Endothelial cell of umbilical vein (primary cell): Measurements from ENCODE around the gene RAI1. TPM values are rescaled to one million over a fixed set of nuclear protein-coding genes. Genes with fewer than 3 reads are reported as not detected.

Experiments
- BruUV-seq: library from RNA; stranded (reverse); fragments of 400-500 nt; replicated peaks from 2 replicates; lab custom pipeline; 2021; lab: Mats Ljungman, UMichigan
- CTCF ChIA-PET: fragments of 300-600, 350-600 bp; sonication (Branson Sonifier 250); formaldehyde crosslinking; loops from one replicate; lab custom pipeline; 2021; ENCODE audit warnings: antibody characterized with exemption, inconsistent platforms; lab: Charles Lee
- POLR2A ChIA-PET: fragments of 300-600, 350-600 bp; sonication (Branson Sonifier 250); formaldehyde crosslinking; loops from one replicate; lab custom pipeline; 2021; ENCODE audit warnings: antibody characterized with exemption, inconsistent platforms; lab: Charles Lee
- DNase-seq: peaks from one replicate; pipeline ENCODE4 v3.0.0-alpha.2; 2011; ENCODE audit warnings: low read depth, low spot score
- FAIRE-seq: peaks from 2 replicates; lab custom pipeline; 2011; peaks lifted over from hg19 to GRCh38; lab: Jason Lieb, UNC
- H2AFZ ChIP-seq: 2 replicates; pipeline ENCODE4 v1.6.0; 2012; ENCODE audit warnings: low read depth, low read length, control low read depth, inconsistent platforms
- H3K27ac ChIP-seq: 2 replicates; pipeline ENCODE4 v1.5.1; 2011; ENCODE audit warnings: low read depth, mild to moderate bottlenecking, control low read depth, low read length, moderate library complexity; ENCODE audit not compliant: insufficient read depth
- H3K27me3 ChIP-seq, 2 experiments: 2 replicates each; pipeline versions ENCODE4 v1.6.0 to v1.6.1; 2011; ENCODE audit warnings: low read length in 2 of 2, mixed read lengths in 1 of 2; ENCODE audit not compliant: control insufficient read depth in 2 of 2, insufficient read depth in 2 of 2
- H3K36me3 ChIP-seq, 2 experiments: 2 replicates in 1 of 2; 3 replicates in 1 of 2; pipeline ENCODE4 v1.5.1; 2011; ENCODE audit warnings: low read length in 2 of 2, mild to moderate bottlenecking in 1 of 2, moderate library complexity in 1 of 2; ENCODE audit not compliant: control insufficient read depth in 2 of 2, insufficient read depth in 2 of 2; ENCODE audit errors: extremely low read depth in 1 of 2
- H3K4me1 ChIP-seq: 3 replicates; pipeline ENCODE4 v1.5.1; 2011; ENCODE audit warnings: mild to moderate bottlenecking, low read length; ENCODE audit not compliant: control insufficient read depth, insufficient read depth; ENCODE audit errors: extremely low read depth
- H3K4me2 ChIP-seq: 2 replicates; pipeline ENCODE4 v1.6.1; 2011; ENCODE audit warnings: low read length, control low read depth, mixed read lengths; ENCODE audit not compliant: insufficient read depth
- H3K4me3 ChIP-seq, 3 experiments: fragments of 200-600 bp in 1 of 3; sonication (generic), shearing (Covaris generic) in 1 of 3; replicated peaks in 1 of 3; 2 replicates each; pipeline ENCODE4 v1.5.1; 2011 to 2016; ENCODE audit warnings: control low read depth in 3 of 3, low read length in 3 of 3, mild to moderate bottlenecking in 2 of 3, inconsistent platforms in 1 of 3, low read depth in 1 of 3, moderate library complexity in 1 of 3; ENCODE audit not compliant: insufficient read depth in 1 of 3
- H3K79me2 ChIP-seq: 2 replicates; pipeline ENCODE4 v1.6.0; 2012; ENCODE audit warnings: low read length, inconsistent platforms; ENCODE audit not compliant: control insufficient read depth, insufficient read depth
- H3K9ac ChIP-seq: replicated peaks from 2 replicates; pipeline ENCODE3; 2011; ENCODE audit warnings: low read length, control low read depth; ENCODE audit not compliant: insufficient read depth; ENCODE audit errors: extremely low read depth
- H3K9me1 ChIP-seq: replicated peaks from 3 replicates; pipeline ENCODE4 v1.6.0; 2011; ENCODE audit warnings: mild to moderate bottlenecking, low read length; ENCODE audit not compliant: control insufficient read depth, insufficient read depth; ENCODE audit errors: extremely low read depth
- H3K9me3 ChIP-seq: replicated peaks from 2 replicates; pipeline ENCODE4 v1.5.1; 2012; ENCODE audit warnings: low read length, inconsistent platforms; ENCODE audit not compliant: control insufficient read depth, insufficient read depth
- H4K20me1 ChIP-seq: replicated peaks from 2 replicates; pipeline ENCODE3; 2011; ENCODE audit warnings: mild to moderate bottlenecking, low read length; ENCODE audit not compliant: control insufficient read depth, insufficient read depth; ENCODE audit errors: extremely low read depth
- CTCF ChIP-seq, 2 donors: IDR thresholded peaks; 1 replicate in 1 of 2; 2 replicates in 1 of 2; pipeline ENCODE4 v1.5.1; 2011; ENCODE audit warnings: low read length in 2 of 2, mild to moderate bottlenecking in 2 of 2, moderate library complexity in 2 of 2, control low read depth in 1 of 2, inconsistent platforms in 1 of 2, low read depth in 1 of 2; ENCODE audit not compliant: insufficient read depth in 1 of 2; ENCODE audit errors: extremely low read depth in 1 of 2
- EZH2 ChIP-seq: IDR thresholded peaks from 2 replicates; pipeline ENCODE4 v1.6.1; 2012; ENCODE audit warnings: borderline replicate concordance, low read depth, mild to moderate bottlenecking, moderate library complexity, low read length, inconsistent platforms; ENCODE audit not compliant: severe bottlenecking
- FOS ChIP-seq: IDR thresholded peaks from 2 replicates; pipeline ENCODE4 v1.6.1; 2011; ENCODE audit warnings: mild to moderate bottlenecking, low read length, moderate library complexity, borderline replicate concordance; ENCODE audit not compliant: insufficient read depth
- GATA2 ChIP-seq: IDR thresholded peaks from 2 replicates; pipeline ENCODE4 v1.7.0; 2011; ENCODE audit warnings: low read depth, mild to moderate bottlenecking, moderate library complexity, mixed read lengths, low read length; ENCODE audit not compliant: insufficient read length, insufficient read depth
- JUN ChIP-seq: IDR thresholded peaks from 2 replicates; pipeline ENCODE4 v1.6.1; 2011; ENCODE audit warnings: borderline replicate concordance, low read depth; ENCODE audit not compliant: insufficient read length, insufficient read depth
- MAX ChIP-seq: IDR thresholded peaks from 2 replicates; pipeline ENCODE4 v1.6.1; 2011; ENCODE audit not compliant: insufficient read depth, insufficient read length
- MYC ChIP-seq: IDR thresholded peaks from one replicate; pipeline ENCODE4 v1.6.1; 2011; ENCODE audit warnings: mild to moderate bottlenecking, low read depth, low read length
- POLR2A ChIP-seq: IDR thresholded peaks from 2 replicates; pipeline ENCODE4 v1.6.1; 2012; ENCODE audit warnings: low read depth, mild to moderate bottlenecking, control low read depth, low read length
- POLR2AphosphoS5 ChIP-seq: IDR thresholded peaks from 2 replicates; pipeline ENCODE4 v1.6.1; 2012; ENCODE audit warnings: low read depth, mild to moderate bottlenecking, control low read depth, low read length, moderate library complexity; ENCODE audit not compliant: insufficient read depth
- dilution Hi-C: fragments of 300-500 bp; cut with MboI; formaldehyde crosslinking; loops from one replicate; pipeline ENCODE4 v1.15.0; 2019; ENCODE audit warnings: low sequenced_read_pairs; ENCODE audit not compliant: extremely low pct_ligation_motif_present
- intact Hi-C: fragments of 100-400 bp; cut with micrococcal nuclease; formaldehyde crosslinking; loops from one replicate; pipeline ENCODE4 v1.10.0; 2022
- polyA plus RNA-seq, 4 experiments: library from polyadenylated mRNA; depleted of rRNA in 3 of 4; stranded (reverse) in 3 of 4; unstranded in 1 of 4; fragments of >200 nt; gene quantifications; 2 replicates each; pipeline versions ENCODE4 v1.2.1 to v1.2.3, GENCODE V29; 2011 to 2012; ENCODE audit warnings: missing spikeins in 1 of 4
- total RNA-seq: library from RNA; stranded (reverse); gene quantifications from 2 replicates; pipeline ENCODE4 v1.2.3, GENCODE V29; 2021

The RAI1 gene
- total and polyA plus RNA-seq, 2 donors (not counting 3 experiments of a cell fraction or from before 2014, with no cell fraction given), result 7.8 to 43.3 TPM

GRCh38 chr17:17647524-17648178, 33.6 kb upstream of the RAI1 start:
- Histone ChIP-seq H3K9ac (no peak overlapping the region), H3K4me1 (no peaks in the 10 kb centered on the region), H2AFZ (no peak overlapping the region), H3K27ac (no peak overlapping the region), H3K4me2 (no peak overlapping the region), H4K20me1 (no peaks in the 10 kb centered on the region), H3K4me3 (no peak overlapping the region), H3K36me3 (no peaks in the 10 kb centered on the region), H3K9me3 (no peaks in the 10 kb centered on the region), H3K27me3 (peaks cover 3 to 4% of the 10 kb centered on the region in 2 experiments), H3K79me2 (no peaks in the 10 kb centered on the region), H3K9me1 (no peaks in the 10 kb centered on the region)
- no peak for FAIRE-seq
- intact Hi-C loops (no loop called here), dilution Hi-C loops (no loop called here)
- ChIA-PET CTCF (interaction anchor here (1.0 kb wide), 1 partner anchor 34 kb away, joined by 5 read pairs; no protein-coding TSS in a partner anchor), POLR2A (no interaction called here)
- no TSS peak for BruUV-seq
- no peak for DNase-seq
- TF ChIP-seq MAX (no peak), MYC (no peak), POLR2A (no peak), POLR2AphosphoS5 (no peak), JUN (no peak), FOS (no peak), CTCF (IDR thresholded peaks at IDR 0.05; ENCODE audit: extremely low read depth in 1 of 2, insufficient read depth in 1 of 2, low read depth in 1 of 2, low read length in 2 of 2) (no peak), GATA2 (no peak), EZH2 (no peak)
